Endothelial cell of umbilical vein (primary cell): ENCODE measurements around the gene PGAM5. TPM values are rescaled to one million over a fixed set of nuclear protein-coding genes. Genes with fewer than 3 reads are reported as not detected.

Experiments used
- BruUV-seq: library from RNA; stranded (reverse); fragments of 400-500 nt; replicated peaks from 2 replicates; lab custom pipeline; 2021; lab: Mats Ljungman, UMichigan
- CTCF ChIA-PET: fragments of 300-600, 350-600 bp; sonication (Branson Sonifier 250); formaldehyde crosslinking; loops from one replicate; lab custom pipeline; 2021; ENCODE audit warnings: antibody characterized with exemption, inconsistent platforms; lab: Charles Lee
- POLR2A ChIA-PET: fragments of 300-600, 350-600 bp; sonication (Branson Sonifier 250); formaldehyde crosslinking; loops from one replicate; lab custom pipeline; 2021; ENCODE audit warnings: antibody characterized with exemption, inconsistent platforms; lab: Charles Lee
- DNase-seq: peaks from one replicate; pipeline ENCODE4 v3.0.0-alpha.2; 2011; ENCODE audit warnings: low read depth, low spot score
- FAIRE-seq: peaks from 2 replicates; lab custom pipeline; 2011; peaks lifted over from hg19 to GRCh38; lab: Jason Lieb, UNC
- H2AFZ ChIP-seq: 2 replicates; pipeline ENCODE4 v1.6.0; 2012; ENCODE audit warnings: low read depth, low read length, control low read depth, inconsistent platforms
- H3K27ac ChIP-seq: 2 replicates; pipeline ENCODE4 v1.5.1; 2011; ENCODE audit warnings: low read depth, mild to moderate bottlenecking, control low read depth, low read length, moderate library complexity; ENCODE audit not compliant: insufficient read depth
- H3K27me3 ChIP-seq, 2 experiments: 2 replicates each; pipeline versions ENCODE4 v1.6.0 to v1.6.1; 2011; ENCODE audit warnings: low read length in 2 of 2, mixed read lengths in 1 of 2; ENCODE audit not compliant: control insufficient read depth in 2 of 2, insufficient read depth in 2 of 2
- H3K36me3 ChIP-seq, 2 experiments: 2 replicates in 1 of 2; 3 replicates in 1 of 2; pipeline ENCODE4 v1.5.1; 2011; ENCODE audit warnings: low read length in 2 of 2, mild to moderate bottlenecking in 1 of 2, moderate library complexity in 1 of 2; ENCODE audit not compliant: control insufficient read depth in 2 of 2, insufficient read depth in 2 of 2; ENCODE audit errors: extremely low read depth in 1 of 2
- H3K4me1 ChIP-seq: 3 replicates; pipeline ENCODE4 v1.5.1; 2011; ENCODE audit warnings: mild to moderate bottlenecking, low read length; ENCODE audit not compliant: control insufficient read depth, insufficient read depth; ENCODE audit errors: extremely low read depth
- H3K4me2 ChIP-seq: 2 replicates; pipeline ENCODE4 v1.6.1; 2011; ENCODE audit warnings: low read length, control low read depth, mixed read lengths; ENCODE audit not compliant: insufficient read depth
- H3K4me3 ChIP-seq, 3 experiments: fragments of 200-600 bp in 1 of 3; sonication (generic), shearing (Covaris generic) in 1 of 3; replicated peaks in 1 of 3; 2 replicates each; pipeline ENCODE4 v1.5.1; 2011 to 2016; ENCODE audit warnings: control low read depth in 3 of 3, low read length in 3 of 3, mild to moderate bottlenecking in 2 of 3, inconsistent platforms in 1 of 3, low read depth in 1 of 3, moderate library complexity in 1 of 3; ENCODE audit not compliant: insufficient read depth in 1 of 3
- H3K79me2 ChIP-seq: 2 replicates; pipeline ENCODE4 v1.6.0; 2012; ENCODE audit warnings: low read length, inconsistent platforms; ENCODE audit not compliant: control insufficient read depth, insufficient read depth
- H3K9ac ChIP-seq: replicated peaks from 2 replicates; pipeline ENCODE3; 2011; ENCODE audit warnings: low read length, control low read depth; ENCODE audit not compliant: insufficient read depth; ENCODE audit errors: extremely low read depth
- H3K9me1 ChIP-seq: replicated peaks from 3 replicates; pipeline ENCODE4 v1.6.0; 2011; ENCODE audit warnings: mild to moderate bottlenecking, low read length; ENCODE audit not compliant: control insufficient read depth, insufficient read depth; ENCODE audit errors: extremely low read depth
- H3K9me3 ChIP-seq: replicated peaks from 2 replicates; pipeline ENCODE4 v1.5.1; 2012; ENCODE audit warnings: low read length, inconsistent platforms; ENCODE audit not compliant: control insufficient read depth, insufficient read depth
- H4K20me1 ChIP-seq: replicated peaks from 2 replicates; pipeline ENCODE3; 2011; ENCODE audit warnings: mild to moderate bottlenecking, low read length; ENCODE audit not compliant: control insufficient read depth, insufficient read depth; ENCODE audit errors: extremely low read depth
- CTCF ChIP-seq, 2 donors: IDR thresholded peaks; 1 replicate in 1 of 2; 2 replicates in 1 of 2; pipeline ENCODE4 v1.5.1; 2011; ENCODE audit warnings: low read length in 2 of 2, mild to moderate bottlenecking in 2 of 2, moderate library complexity in 2 of 2, control low read depth in 1 of 2, inconsistent platforms in 1 of 2, low read depth in 1 of 2; ENCODE audit not compliant: insufficient read depth in 1 of 2; ENCODE audit errors: extremely low read depth in 1 of 2
- EZH2 ChIP-seq: IDR thresholded peaks from 2 replicates; pipeline ENCODE4 v1.6.1; 2012; ENCODE audit warnings: borderline replicate concordance, low read depth, mild to moderate bottlenecking, moderate library complexity, low read length, inconsistent platforms; ENCODE audit not compliant: severe bottlenecking
- FOS ChIP-seq: IDR thresholded peaks from 2 replicates; pipeline ENCODE4 v1.6.1; 2011; ENCODE audit warnings: mild to moderate bottlenecking, low read length, moderate library complexity, borderline replicate concordance; ENCODE audit not compliant: insufficient read depth
- GATA2 ChIP-seq: IDR thresholded peaks from 2 replicates; pipeline ENCODE4 v1.7.0; 2011; ENCODE audit warnings: low read depth, mild to moderate bottlenecking, moderate library complexity, mixed read lengths, low read length; ENCODE audit not compliant: insufficient read length, insufficient read depth
- JUN ChIP-seq: IDR thresholded peaks from 2 replicates; pipeline ENCODE4 v1.6.1; 2011; ENCODE audit warnings: borderline replicate concordance, low read depth; ENCODE audit not compliant: insufficient read length, insufficient read depth
- MAX ChIP-seq: IDR thresholded peaks from 2 replicates; pipeline ENCODE4 v1.6.1; 2011; ENCODE audit not compliant: insufficient read depth, insufficient read length
- MYC ChIP-seq: IDR thresholded peaks from one replicate; pipeline ENCODE4 v1.6.1; 2011; ENCODE audit warnings: mild to moderate bottlenecking, low read depth, low read length
- POLR2A ChIP-seq: IDR thresholded peaks from 2 replicates; pipeline ENCODE4 v1.6.1; 2012; ENCODE audit warnings: low read depth, mild to moderate bottlenecking, control low read depth, low read length
- POLR2AphosphoS5 ChIP-seq: IDR thresholded peaks from 2 replicates; pipeline ENCODE4 v1.6.1; 2012; ENCODE audit warnings: low read depth, mild to moderate bottlenecking, control low read depth, low read length, moderate library complexity; ENCODE audit not compliant: insufficient read depth
- dilution Hi-C: fragments of 300-500 bp; cut with MboI; formaldehyde crosslinking; loops from one replicate; pipeline ENCODE4 v1.15.0; 2019; ENCODE audit warnings: low sequenced_read_pairs; ENCODE audit not compliant: extremely low pct_ligation_motif_present
- intact Hi-C: fragments of 100-400 bp; cut with micrococcal nuclease; formaldehyde crosslinking; loops from one replicate; pipeline ENCODE4 v1.10.0; 2022
- polyA plus RNA-seq, 4 experiments: library from polyadenylated mRNA; depleted of rRNA in 3 of 4; stranded (reverse) in 3 of 4; unstranded in 1 of 4; fragments of >200 nt; gene quantifications; 2 replicates each; pipeline versions ENCODE4 v1.2.1 to v1.2.3, GENCODE V29; 2011 to 2012; ENCODE audit warnings: missing spikeins in 1 of 4
- total RNA-seq: library from RNA; stranded (reverse); gene quantifications from 2 replicates; pipeline ENCODE4 v1.2.3, GENCODE V29; 2021

Gene PGAM5
- total and polyA plus RNA-seq, 2 donors (not counting 3 experiments of a cell fraction or from before 2014, with no cell fraction given), result 23.1 to 52.8 TPM

GRCh38 chr12:132687211-132688164 lies 23.2 kb upstream of the PGAM5 start, which contains the start of the genes POLE and PXMP2:
POLE (minus strand) TSS chr12:132687342; CDS start chr12:132687315, 27 bp downstream.
PXMP2 (plus strand) TSS chr12:132687587; CDS start chr12:132687671, 84 bp downstream.
- BruUV-seq, result no TSS peak
- peak; percentile 70 for TF ChIP-seq POLR2AphosphoS5
- TF ChIP-seq POLR2A, result peak; percentile 70
- no peak for TF ChIP-seq CTCF (IDR thresholded peaks at IDR 0.05; ENCODE audit: extremely low read depth in 1 of 2, insufficient read depth in 1 of 2, low read depth in 1 of 2, low read length in 2 of 2)
- TF ChIP-seq JUN, result no peak
- no peak for TF ChIP-seq FOS
- TF ChIP-seq GATA2, result no peak
- no peak for TF ChIP-seq MYC
- TF ChIP-seq MAX, result peak; percentile 29
- TF ChIP-seq EZH2, result no peak
- peak; percentile 84 for FAIRE-seq
- no peaks in the 10 kb centered on the region for H3K9me1 ChIP-seq
- ChIA-PET POLR2A (interaction anchor here (0.6 kb wide), 1 partner anchor 7 kb away, joined by 4 read pairs; no protein-coding TSS in a partner anchor), CTCF (no interaction called here)
- peak; percentile 92 for DNase-seq
- peak within 1 kb of the TSS; percentile 45 for H3K4me2 ChIP-seq
- H3K79me2 ChIP-seq, result peaks cover 28% of the 10 kb centered on the region
- H3K36me3 ChIP-seq, result no peaks in the 10 kb centered on the region
- dilution Hi-C loops, result no loop called here
- H3K4me1 ChIP-seq, result no peaks in the 10 kb centered on the region
- H3K27me3 ChIP-seq, result no peaks in the 10 kb centered on the region
- H4K20me1 ChIP-seq, result no peaks in the 10 kb centered on the region
- peak within 1 kb of the TSS; percentile 86 for H3K9ac ChIP-seq
- peak within 1 kb of the TSS; percentile 80 for H2AFZ ChIP-seq
- intact Hi-C loops, result loop anchor here (1.0 to 2.0 kb wide), 3 partner anchors 23 to 87 kb away; partner anchors contain the start of genes ANKLE2 and PGAM5
- peak within 1 kb of the TSS; percentile 37 to 77 (median 62) for H3K4me3 ChIP-seq
- no peaks in the 10 kb centered on the region for H3K9me3 ChIP-seq
- peak within 1 kb of the TSS; percentile 62 for H3K27ac ChIP-seq
